HepG2 (cell line): ENCODE results near the gene LRFN2. TPM values are rescaled to one million over a fixed set of nuclear protein-coding genes. Genes with fewer than 3 reads are reported as not detected.

Experiments used
- ATAC-seq: fragments of 200-7000 bp; cut with Tn5 transposase; 3 replicates; pipeline ENCODE4 v1.9.1; 2020; ENCODE audit warnings: mild to moderate bottlenecking, moderate library complexity
- BruUV-seq: library from RNA; stranded (reverse); fragments of 400-500 nt; replicated peaks from 2 replicates; lab custom pipeline; 2021; lab: Mats Ljungman, UMichigan
- CTCF ChIA-PET: fragments of 300-600 bp; formaldehyde crosslinking; extraction: SDS; loops from one replicate; lab custom pipeline; 2021; ENCODE audit warnings: low total read pairs, inconsistent platforms, low intra/inter-chr PET ratio; lab: Yijun Ruan, JAX
- POLR2A ChIA-PET: fragments of 350-600 bp; sonication (Branson Sonifier 250); formaldehyde crosslinking; loops from one replicate; lab custom pipeline; 2020; ENCODE audit warnings: antibody characterized with exemption, inconsistent platforms; lab: Yijun Ruan, JAX
- DNase-seq: peaks from one replicate; pipeline ENCODE4 v3.0.0-alpha.2; 2015; ENCODE audit warnings: low spot score
- FAIRE-seq: peaks from 3 replicates; lab custom pipeline; 2011; peaks lifted over from hg19 to GRCh38; lab: Jason Lieb, UNC
- H2AFZ ChIP-seq: one replicate; pipeline ENCODE4 v1.6.1; 2011; ENCODE audit warnings: low read length, inconsistent platforms
- H3K27ac ChIP-seq: fragments of 300-600 bp; 3 replicates; pipeline ENCODE4 v1.8.0; 2011; ENCODE audit warnings: mixed run types, mild to moderate bottlenecking, mixed read lengths, low read length, inconsistent platforms; ENCODE audit not compliant: insufficient read depth; ENCODE audit errors: extremely low read length
- H3K27me3 ChIP-seq, 2 experiments: fragments of 200-600 bp in 1 of 2; 2 replicates in 1 of 2; 3 replicates in 1 of 2; pipeline versions ENCODE4 v1.6.0 to v1.8.0; 2011; ENCODE audit warnings: low read length in 2 of 2, mild to moderate bottlenecking in 2 of 2, moderate library complexity in 2 of 2, inconsistent platforms in 1 of 2; ENCODE audit not compliant: insufficient read depth in 2 of 2, control insufficient read depth in 1 of 2
- H3K36me3 ChIP-seq, 2 experiments: fragments of 200-600 bp in 1 of 2; replicated peaks in 1 of 2; 2 replicates in 1 of 2; 3 replicates in 1 of 2; pipeline versions ENCODE4 v1.5.1 to v1.8.0; 2011; ENCODE audit warnings: low read length in 2 of 2, inconsistent platforms in 1 of 2; ENCODE audit not compliant: insufficient read depth in 2 of 2, control insufficient read depth in 1 of 2
- H3K4me1 ChIP-seq: 2 replicates; pipeline ENCODE4 v1.5.1; 2012; ENCODE audit warnings: low read length, inconsistent platforms; ENCODE audit not compliant: insufficient read depth
- H3K4me2 ChIP-seq: 2 replicates; pipeline ENCODE4 v1.6.0; 2011; ENCODE audit warnings: low read depth, low read length, inconsistent platforms
- H3K4me3 ChIP-seq, 3 experiments: fragments of 200-600 bp in 1 of 3; sonication (generic), shearing (Covaris generic) in 1 of 3; replicated peaks in 1 of 3; 2 replicates each; pipeline ENCODE4 v1.5.1; 2011 to 2016; ENCODE audit warnings: low read length in 3 of 3, inconsistent platforms in 2 of 3, low read depth in 2 of 3, mild to moderate bottlenecking in 2 of 3, control low read depth in 1 of 3, mixed read lengths in 1 of 3; ENCODE audit not compliant: insufficient read depth in 1 of 3
- H3K79me2 ChIP-seq: one replicate; pipeline ENCODE4 v1.6.1; 2011; ENCODE audit warnings: low read length, inconsistent platforms; ENCODE audit not compliant: insufficient read depth
- H3K9ac ChIP-seq: 2 replicates; pipeline ENCODE4 v1.6.0; 2011; ENCODE audit warnings: mild to moderate bottlenecking, low read depth, low read length, inconsistent platforms; ENCODE audit not compliant: insufficient read depth
- H3K9me3 ChIP-seq: 2 replicates; pipeline ENCODE4 v1.5.1; 2012; ENCODE audit warnings: mild to moderate bottlenecking, low read length
- H4K20me1 ChIP-seq: 2 replicates; pipeline ENCODE4 v1.6.0; 2011; ENCODE audit warnings: inconsistent platforms, mild to moderate bottlenecking, low read length, moderate library complexity; ENCODE audit not compliant: insufficient read depth
- AGO1 ChIP-seq: fragments of 200-400 bp; formaldehyde crosslinking; IDR thresholded peaks from 2 replicates; pipeline ENCODE4 v1.6.1; 2017; ENCODE audit warnings: mild to moderate bottlenecking, low read depth, low read length, moderate library complexity; ENCODE audit not compliant: poor library complexity, severe bottlenecking
- E2F2 ChIP-seq: sonication (generic); formaldehyde crosslinking; IDR thresholded peaks from 2 replicates; pipeline ENCODE4 v1.4.0; 2020; ENCODE audit warnings: missing genetic modification reagents, borderline replicate concordance
- ELF1 ChIP-seq: sonication (generic); formaldehyde crosslinking; IDR thresholded peaks from 2 replicates; pipeline ENCODE4 v1.4.0; 2020; ENCODE audit warnings: missing genetic modification reagents
- FOXK2 ChIP-seq: fragments of 450-650 bp; IDR thresholded peaks from 2 replicates; pipeline ENCODE4 v1.6.1; 2016
- GABPA ChIP-seq, 2 experiments: IDR thresholded peaks; 2 replicates each; pipeline ENCODE4 v1.6.1; 2011 to 2016; ENCODE audit warnings: low read depth in 2 of 2, low read length in 1 of 2, missing biosample characterization in 1 of 2, missing genetic modification characterization in 1 of 2
- GPN1 ChIP-seq: sonication (generic); formaldehyde crosslinking; IDR thresholded peaks from 2 replicates; pipeline ENCODE4 v1.5.1; 2020; ENCODE audit warnings: missing genetic modification reagents, borderline replicate concordance
- HOXD1 ChIP-seq: sonication (generic); formaldehyde crosslinking; IDR thresholded peaks from 2 replicates; pipeline ENCODE4 v1.5.0; 2020; ENCODE audit warnings: missing genetic modification reagents
- JUNB ChIP-seq: sonication (generic); formaldehyde crosslinking; IDR thresholded peaks from 2 replicates; pipeline ENCODE4 v1.8.0; 2022; ENCODE audit warnings: missing genetic modification reagents, mild to moderate bottlenecking, borderline replicate concordance
- MYC ChIP-seq: sonication (generic); formaldehyde crosslinking; IDR thresholded peaks from 2 replicates; pipeline ENCODE4 v1.9.0; 2021; ENCODE audit warnings: missing genetic modification reagents, borderline replicate concordance
- NRL ChIP-seq: sonication (generic); formaldehyde crosslinking; IDR thresholded peaks from 2 replicates; pipeline ENCODE4 v1.5.0; 2020; ENCODE audit warnings: missing genetic modification reagents, mild to moderate bottlenecking, moderate library complexity, borderline replicate concordance
- POLR2A ChIP-seq, 2 experiments: IDR thresholded peaks; 2 replicates each; pipeline ENCODE4 v1.6.1; 2011; ENCODE audit warnings: low read depth in 2 of 2, low read length in 2 of 2, mild to moderate bottlenecking in 1 of 2, moderate library complexity in 1 of 2; ENCODE audit not compliant: insufficient read depth in 1 of 2
- RARG ChIP-seq: sonication (generic); formaldehyde crosslinking; IDR thresholded peaks from 2 replicates; pipeline ENCODE4 v1.4.0; 2020; ENCODE audit warnings: low read depth, mild to moderate bottlenecking, missing genetic modification reagents
- ZNF24 ChIP-seq: fragments of 450-650 bp; IDR thresholded peaks from 2 replicates; pipeline ENCODE4 v1.6.1; 2017; ENCODE audit warnings: antibody characterized with exemption, mild to moderate bottlenecking
- ZNF468 ChIP-seq: sonication (generic); formaldehyde crosslinking; IDR thresholded peaks from 2 replicates; pipeline ENCODE4 v1.8.0; 2022; ENCODE audit warnings: mild to moderate bottlenecking, moderate library complexity, missing genetic modification reagents
- ZNF546 ChIP-seq: sonication (generic); formaldehyde crosslinking; conservative IDR thresholded peaks from 2 replicates; pipeline ENCODE4 v1.8.1; 2023; ENCODE audit warnings: mild to moderate bottlenecking, missing genetic modification reagents
- ZNF598 ChIP-seq: sonication (generic); formaldehyde crosslinking; IDR thresholded peaks from 2 replicates; pipeline ENCODE4 v1.5.1; 2020; ENCODE audit warnings: mild to moderate bottlenecking, missing genetic modification reagents, borderline replicate concordance
- ZNF75D ChIP-seq: sonication (generic); formaldehyde crosslinking; IDR thresholded peaks from 2 replicates; pipeline ENCODE4 v1.8.1; 2023; ENCODE audit warnings: missing genetic modification reagents, mild to moderate bottlenecking, borderline replicate concordance
- WGBS: methylation state at CpG from one replicate; pipeline ENCODE4 v1.1.6; 2017; ENCODE audit warnings: low lambda C conversion rate; 5-methylcytosine and 5-hydroxymethylcytosine counted together
- in situ Hi-C: cut with HindIII; loops from 2 replicates; pipeline ENCODE4 v1.10.0; 2017; ENCODE audit warnings: low pct_unique_long_range_greater_than_20kb; ENCODE audit not compliant: extremely low pct_ligation_motif_present
- intact Hi-C: fragments of 100-400 bp; cut with micrococcal nuclease; formaldehyde crosslinking; loops from one replicate; pipeline ENCODE4 v1.10.0; 2022; ENCODE audit not compliant: unreplicated experiment
- polyA plus RNA-seq, 8 experiments: library from polyadenylated mRNA; depleted of rRNA in 3 of 8; stranded (reverse) in 7 of 8; unstranded in 1 of 8; fragments of >200 nt; fragmentation: Illumina TruSeq in 4 of 8; extraction: Trizol in 4 of 8; gene quantifications; 2 replicates each; pipeline versions ENCODE4 v1.2.1 to v1.2.3, GENCODE V29; 2011 to 2016; ENCODE audit warnings: low read depth in 4 of 8, missing spikeins in 1 of 8, mixed read lengths in 1 of 8; ENCODE audit not compliant: insufficient read depth in 1 of 8
- total RNA-seq, 5 experiments: library from RNA; depleted of rRNA; stranded (reverse); fragments of >200 nt; fragmentation: Illumina TruSeq; extraction: Trizol; gene quantifications; 2 replicates each; pipeline ENCODE4 v1.2.3, GENCODE V29; 2016; ENCODE audit warnings: low read depth in 1 of 5
- TF ChIP-seq, protein P1 (sequence below): sonication (generic); formaldehyde crosslinking; IDR thresholded peaks from 2 replicates; pipeline ENCODE4 v1.5.1; 2020; ENCODE audit warnings: missing genetic modification reagents, mild to moderate bottlenecking, borderline replicate concordance
- TF ChIP-seq, protein P2 (sequence below): sonication (generic); formaldehyde crosslinking; IDR thresholded peaks from 2 replicates; pipeline ENCODE4 v1.8.1; 2023; ENCODE audit warnings: mild to moderate bottlenecking, missing genetic modification reagents, borderline replicate concordance
- TF ChIP-seq, protein P3 (sequence below): sonication (generic); formaldehyde crosslinking; IDR thresholded peaks from 2 replicates; pipeline ENCODE4 v1.5.0; 2020; ENCODE audit warnings: missing genetic modification reagents

LRFN2 gene
- total and polyA plus RNA-seq, 2 of the 13 experiments (the other 11 are each of a cell fraction or from before 2014, with no cell fraction given): not detected

GRCh38 chr6:40542175-40542764 lies 44.9 kb downstream of the LRFN2 start (continued):
- no peak for TF ChIP-seq HOXD1 (CRISPR knock-in tag)
- no peak for TF ChIP-seq POLR2A (IDR thresholded peaks at IDR 0.05; ENCODE audit: insufficient read depth in 1 of 2, low read depth in 2 of 2, low read length in 2 of 2)
- TF ChIP-seq ZNF468: no peak
- TF ChIP-seq ZNF24: no peak
- no peak for TF ChIP-seq AGO1
- no peak for TF ChIP-seq JUNB
- TF ChIP-seq GABPA (IDR thresholded peaks at IDR 0.05; ENCODE audit: low read depth, low read length): no peak
- no peak for TF ChIP-seq GABPA (CRISPR knock-in tag; IDR thresholded peaks at IDR 0.05; ENCODE audit: low read depth)
- TF ChIP-seq ZNF75D (CRISPR knock-in tag): no peak
- TF ChIP-seq ZNF598 (CRISPR knock-in tag): no peak
- no peak for TF ChIP-seq FOXK2

GRCh38 chr6:40541556-40542174 lies 45.5 kb downstream of the LRFN2 start:
- peaks cover 0 to 32% of the 10 kb centered on the region in 2 experiments; a peak in 3 of 5 replicates for H3K27me3 ChIP-seq
- H3K9me3 ChIP-seq: no peaks in the 10 kb centered on the region
- no peak overlapping the region for H2AFZ ChIP-seq
- no peak overlapping the region for H3K9ac ChIP-seq
- DNase-seq (no peak), ATAC-seq (no peak), FAIRE-seq (no peak)
- H3K79me2 ChIP-seq: no peaks in the 10 kb centered on the region
- H3K4me1 ChIP-seq: no peaks in the 10 kb centered on the region
- CTCF ChIA-PET: no interaction called here
- BruUV-seq: no TSS peak
- H3K27ac ChIP-seq: no peak overlapping the region
- 2% methylated on average over 7 of the region's 9 CpGs for WGBS
- H3K36me3 ChIP-seq: no peaks in the 10 kb centered on the region
- no peak overlapping the region for H3K4me2 ChIP-seq
- in situ Hi-C loops: no loop called here
- no peak overlapping the region for H3K4me3 ChIP-seq
- no peaks in the 10 kb centered on the region for H4K20me1 ChIP-seq
- intact Hi-C loops: no loop called here
- POLR2A ChIA-PET: no interaction called here
- TF ChIP-seq ZNF546 (CRISPR knock-in tag) (no peak), ELF1 (no peak), NRL (no peak), RARG (CRISPR knock-in tag) (no peak), JUNB (no peak), MYC (no peak), E2F2 (no peak), GPN1 (CRISPR knock-in tag) (no peak)
- TF ChIP-seq, protein P1, sequence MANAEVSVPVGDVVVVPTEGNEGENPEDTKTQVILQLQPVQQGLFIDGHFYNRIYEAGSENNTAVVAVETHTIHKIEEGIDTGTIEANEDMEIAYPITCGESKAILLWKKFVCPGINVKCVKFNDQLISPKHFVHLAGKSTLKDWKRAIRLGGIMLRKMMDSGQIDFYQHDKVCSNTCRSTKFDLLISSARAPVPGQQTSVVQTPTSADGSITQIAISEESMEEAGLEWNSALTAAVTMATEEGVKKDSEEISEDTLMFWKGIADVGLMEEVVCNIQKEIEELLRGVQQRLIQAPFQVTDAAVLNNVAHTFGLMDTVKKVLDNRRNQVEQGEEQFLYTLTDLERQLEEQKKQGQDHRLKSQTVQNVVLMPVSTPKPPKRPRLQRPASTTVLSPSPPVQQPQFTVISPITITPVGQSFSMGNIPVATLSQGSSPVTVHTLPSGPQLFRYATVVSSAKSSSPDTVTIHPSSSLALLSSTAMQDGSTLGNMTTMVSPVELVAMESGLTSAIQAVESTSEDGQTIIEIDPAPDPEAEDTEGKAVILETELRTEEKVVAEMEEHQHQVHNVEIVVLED (CRISPR knock-in tag): no peak
- TF ChIP-seq, protein P2, sequence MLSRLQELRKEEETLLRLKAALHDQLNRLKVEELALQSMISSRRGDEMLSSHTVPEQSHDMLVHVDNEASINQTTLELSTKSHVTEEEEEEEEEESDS (CRISPR knock-in tag): no peak
- TF ChIP-seq, protein P3, sequence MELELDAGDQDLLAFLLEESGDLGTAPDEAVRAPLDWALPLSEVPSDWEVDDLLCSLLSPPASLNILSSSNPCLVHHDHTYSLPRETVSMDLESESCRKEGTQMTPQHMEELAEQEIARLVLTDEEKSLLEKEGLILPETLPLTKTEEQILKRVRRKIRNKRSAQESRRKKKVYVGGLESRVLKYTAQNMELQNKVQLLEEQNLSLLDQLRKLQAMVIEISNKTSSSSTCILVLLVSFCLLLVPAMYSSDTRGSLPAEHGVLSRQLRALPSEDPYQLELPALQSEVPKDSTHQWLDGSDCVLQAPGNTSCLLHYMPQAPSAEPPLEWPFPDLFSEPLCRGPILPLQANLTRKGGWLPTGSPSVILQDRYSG: no peak
